ENCODE measurements around the gene TMEM115. TPM values are rescaled to one million over a fixed set of nuclear protein-coding genes. Genes with fewer than 3 reads are reported as not detected.

Gene TMEM115
- total and polyA plus RNA-seq, 3 donors from 2014 or later, result 37.6 to 72.4 (median 63.2) TPM

GRCh38 chr3:50380405-50381085 is 21.2 kb upstream of the TMEM115 start:
- no peak for DNase-seq
- H3K4me3 ChIP-seq, result no peak overlapping the region
- intact Hi-C loops (cut with DNase I; ENCODE audit: low total_unique reads), result no loop called here
- TF ChIP-seq CTCF (IDR thresholded peaks at IDR 0.05), result no peak
- no peak for TF ChIP-seq POLR2A (IDR thresholded peaks at IDR 0.05)
- no peak overlapping the region for H3K27ac ChIP-seq
- no peaks in the 10 kb centered on the region for H3K27me3 ChIP-seq
- no peaks in the 10 kb centered on the region for H3K36me3 ChIP-seq (ENCODE audit: low read depth, missing control alignments)
- H3K4me1 ChIP-seq, result peaks cover 8% of the 10 kb centered on the region
- 88 to 94% methylated on average over 17 of the region's 17 CpGs for WGBS, 2 donors
- no peaks in the 10 kb centered on the region for H3K9me3 ChIP-seq

GRCh38 chr3:50378757-50379156 is 19.4 kb upstream of the TMEM115 start:
- DNase-seq, result no peak
- Histone ChIP-seq H3K4me1 (peaks cover 8% of the 10 kb centered on the region), H3K27ac (no peak overlapping the region), H3K27me3 (no peaks in the 10 kb centered on the region), H3K9me3 (no peaks in the 10 kb centered on the region), H3K36me3 (ENCODE audit: low read depth, missing control alignments) (no peaks in the 10 kb centered on the region), H3K4me3 (no peak overlapping the region)
- 89 to 90% methylated on average over 17 of the region's 17 CpGs for WGBS, 2 donors
- intact Hi-C loops (cut with DNase I; ENCODE audit: low total_unique reads), result no loop called here
- no peak for TF ChIP-seq CTCF (IDR thresholded peaks at IDR 0.05)

- no peaks in the 10 kb centered on the region for H3K9me3 ChIP-seq
- TF ChIP-seq CTCF (IDR thresholded peaks at IDR 0.05) (no peak), POLR2A (IDR thresholded peaks at IDR 0.05) (no peak)
Measured at GRCh38 chr3:50378024-50378423, 18.7 kb upstream of the TMEM115 start.

GRCh38 chr3:50375258-50375931 is 16.1 kb upstream of the TMEM115 start:
- TF ChIP-seq CTCF (IDR thresholded peaks at IDR 0.05), result no peak
- TF ChIP-seq POLR2A (IDR thresholded peaks at IDR 0.05), result no peak
- no peaks in the 10 kb centered on the region for H3K36me3 ChIP-seq (ENCODE audit: low read depth, missing control alignments)
- no peaks in the 10 kb centered on the region for H3K4me1 ChIP-seq
- no peak overlapping the region for H3K27ac ChIP-seq
- WGBS, 2 donors, result 79 to 85% methylated on average over 3 to 7 of the region's 7 CpGs
- H3K4me3 ChIP-seq, result no peak overlapping the region
- DNase-seq, result no peak
- intact Hi-C loops (cut with DNase I; ENCODE audit: low total_unique reads), result no loop called here
- H3K9me3 ChIP-seq, result no peaks in the 10 kb centered on the region
- H3K27me3 ChIP-seq, result no peaks in the 10 kb centered on the region

More at GRCh38 chr3:50378024-50378423, 18.7 kb upstream of the TMEM115 start:
- Histone ChIP-seq H3K36me3 (ENCODE audit: low read depth, missing control alignments) (no peaks in the 10 kb centered on the region), H3K27ac (no peak overlapping the region), H3K4me3 (no peak overlapping the region), H3K4me1 (peaks cover 7% of the 10 kb centered on the region), H3K27me3 (no peaks in the 10 kb centered on the region)
- intact Hi-C loops (cut with DNase I; ENCODE audit: low total_unique reads), result no loop called here
- DNase-seq, result no peak
- 95% methylated on average over 6 of the region's 6 CpGs; no CpG with 5 or more reads in 1 of the 2 donors for WGBS, 2 donors
